Upper lobe of left lung (tissue), 6 donors: Measurements from ENCODE around the gene PLCG2. TPM values are rescaled to one million over a fixed set of nuclear protein-coding genes. Genes with fewer than 3 reads are reported as not detected.
"Not testable (repeated sequence)": the region's sequence is repeated elsewhere in the genome, so short reads cannot be mapped to it uniquely, and the experiment has no call there.

Source experiments
- ATAC-seq, 2 donors: fragments of 200-7000 bp; cut with Tn5 transposase; one replicate each; pipeline ENCODE4 v1.9.1; 2022; ENCODE audit warnings: mild to moderate bottlenecking in 2 of 2, moderate library complexity in 2 of 2; ENCODE audit not compliant: low FRiP score in 2 of 2
- DNase-seq, 2 donors: peaks; one replicate each; pipeline ENCODE4 v3.0.0-alpha.2; 2019 to 2020
- H3K27ac ChIP-seq, 4 donors: fragments of 200-600 bp; sonication (generic); one replicate each; pipeline ENCODE4 v1.5.1; 2016 to 2019
- H3K27me3 ChIP-seq, 4 donors: fragments of 200-600 bp; sonication (generic); one replicate each; pipeline ENCODE4 v1.5.1; 2017 to 2019
- H3K36me3 ChIP-seq, 4 donors: fragments of 200-600 bp; sonication (generic); one replicate each; pipeline ENCODE4 v1.5.1; 2016 to 2019
- H3K4me1 ChIP-seq, 4 donors: fragments of 200-600 bp; sonication (generic); one replicate each; pipeline ENCODE4 v1.5.1; 2018 to 2019
- H3K4me3 ChIP-seq, 4 donors: fragments of 200-600 bp; sonication (generic); one replicate each; pipeline ENCODE4 v1.5.1; 2017 to 2019; ENCODE audit warnings: mild to moderate bottlenecking in 2 of 4, moderate library complexity in 1 of 4
- H3K9me3 ChIP-seq, 4 donors: fragments of 200-600 bp; sonication (generic); one replicate each; pipeline ENCODE4 v1.5.1; 2018 to 2019
- EP300 ChIP-seq, 4 donors: sonication (generic); formaldehyde crosslinking; IDR thresholded peaks; one replicate each; pipeline ENCODE4 v1.5.1; 2017; ENCODE audit warnings: antibody characterized with exemption in 4 of 4, control low read depth in 2 of 4
- POLR2A ChIP-seq, 4 donors: fragments of 450-650 bp; IDR thresholded peaks; one replicate each; pipeline ENCODE4 v1.5.1; 2016 to 2017; ENCODE audit warnings: antibody characterized with exemption in 4 of 4, mild to moderate bottlenecking in 2 of 4
- POLR2AphosphoS5 ChIP-seq, 2 donors: sonication (generic); formaldehyde crosslinking; IDR thresholded peaks; one replicate each; pipeline ENCODE4 v1.5.1; 2017; ENCODE audit warnings: antibody characterized with exemption in 2 of 2
- WGBS, 2 donors: methylation state at CpG; one replicate each; pipeline ENCODE4 v1.1.5; 2017 to 2018; 5-methylcytosine and 5-hydroxymethylcytosine counted together
- total RNA-seq, 6 donors: library from RNA; depleted of rRNA in 4 of 6; stranded (reverse); fragments of >200 nt in 4 of 6; gene quantifications; one replicate each; pipeline versions ENCODE4 v1.1.0 to v1.2.1, GENCODE V29; 2016 to 2021
- TF ChIP-seq, protein P1 (sequence below), 6 experiments: fragments of 450-650 bp in 4 of 6; fragments of 200-600 bp in 2 of 6; sonication (generic) in 2 of 6; IDR thresholded peaks; one replicate each; pipeline ENCODE4 v1.5.1; 2016 to 2019; ENCODE audit warnings: antibody characterized with exemption in 6 of 6
- donor health status: DM: no; HTN: no; CAD: no; lungs with moderate emphysema.
- donor health status: DM: no; HTN: yes; CAD: no; lungs with severe emphysema.

PLCG2 gene
- total RNA-seq, 6 donors from 2014 or later, result 13.8 to 85.9 (median 35.1) TPM

- no peak for DNase-seq
- Histone ChIP-seq H3K4me3 (no peak overlapping the region), H3K9me3 (no peaks in the 10 kb centered on the region), H3K36me3 (no peaks in the 10 kb centered on the region), H3K27ac (peak overlapping the region in 2 of 4 donors; percentile 75 to 80), H3K4me1 (peaks cover 6 to 15% (median 11%) of the 10 kb centered on the region in 4 donors), H3K27me3 (no peaks in the 10 kb centered on the region)
- 80 to 82% methylated on average over 10 of the region's 10 CpGs for WGBS, 2 donors
- no peak for ATAC-seq
- TF ChIP-seq EP300 (IDR thresholded peaks at IDR 0.05), result no peak
- TF ChIP-seq POLR2A (IDR thresholded peaks at IDR 0.05), result no peak
- no peak for TF ChIP-seq POLR2AphosphoS5 (IDR thresholded peaks at IDR 0.05)
Observed at GRCh38 chr16:81796583-81797346, 17.7 kb downstream of the PLCG2 start.

DNA sequence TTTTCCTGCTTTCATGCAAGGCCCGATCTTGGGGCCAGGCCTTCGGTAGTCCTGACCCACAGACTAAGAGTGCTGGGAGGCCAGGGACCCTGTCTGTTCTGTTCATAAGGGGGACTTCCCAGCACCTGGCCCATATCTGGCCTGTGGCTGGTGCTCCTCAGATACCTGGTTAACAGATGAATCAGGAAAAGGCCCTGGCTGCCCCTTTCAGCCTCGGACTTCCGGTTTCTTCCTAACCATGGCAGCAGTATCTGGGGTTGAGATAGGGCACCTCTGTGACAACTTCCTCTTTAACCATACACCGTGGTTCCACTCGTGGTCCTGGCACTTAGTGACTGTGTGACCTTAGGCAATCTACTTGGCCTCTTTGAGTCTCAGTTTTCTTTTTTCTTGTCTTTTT, 18.4 kb downstream of the PLCG2 start:
- Histone ChIP-seq H3K9me3 (no peaks in the 10 kb centered on the region), H3K27ac (peak overlapping the region; percentile 13 to 80 (median 77)), H3K36me3 (no peaks in the 10 kb centered on the region), H3K4me3 (no peak overlapping the region), H3K27me3 (no peaks in the 10 kb centered on the region), H3K4me1 (peaks cover 6 to 15% (median 11%) of the 10 kb centered on the region in 4 donors)
- ATAC-seq (peak; percentile 68 to 75), DNase-seq (peak in 1 of 2 donors; percentile 71)
- TF ChIP-seq POLR2A (IDR thresholded peaks at IDR 0.05), result no peak
- TF ChIP-seq EP300 (IDR thresholded peaks at IDR 0.05), result no peak
- no peak for TF ChIP-seq POLR2AphosphoS5 (IDR thresholded peaks at IDR 0.05)
- TF ChIP-seq, protein P1, sequence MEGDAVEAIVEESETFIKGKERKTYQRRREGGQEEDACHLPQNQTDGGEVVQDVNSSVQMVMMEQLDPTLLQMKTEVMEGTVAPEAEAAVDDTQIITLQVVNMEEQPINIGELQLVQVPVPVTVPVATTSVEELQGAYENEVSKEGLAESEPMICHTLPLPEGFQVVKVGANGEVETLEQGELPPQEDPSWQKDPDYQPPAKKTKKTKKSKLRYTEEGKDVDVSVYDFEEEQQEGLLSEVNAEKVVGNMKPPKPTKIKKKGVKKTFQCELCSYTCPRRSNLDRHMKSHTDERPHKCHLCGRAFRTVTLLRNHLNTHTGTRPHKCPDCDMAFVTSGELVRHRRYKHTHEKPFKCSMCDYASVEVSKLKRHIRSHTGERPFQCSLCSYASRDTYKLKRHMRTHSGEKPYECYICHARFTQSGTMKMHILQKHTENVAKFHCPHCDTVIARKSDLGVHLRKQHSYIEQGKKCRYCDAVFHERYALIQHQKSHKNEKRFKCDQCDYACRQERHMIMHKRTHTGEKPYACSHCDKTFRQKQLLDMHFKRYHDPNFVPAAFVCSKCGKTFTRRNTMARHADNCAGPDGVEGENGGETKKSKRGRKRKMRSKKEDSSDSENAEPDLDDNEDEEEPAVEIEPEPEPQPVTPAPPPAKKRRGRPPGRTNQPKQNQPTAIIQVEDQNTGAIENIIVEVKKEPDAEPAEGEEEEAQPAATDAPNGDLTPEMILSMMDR (IDR thresholded peaks at IDR 0.05), result no peak
- 52 to 60% methylated on average over 6 of the region's 6 CpGs for WGBS, 2 donors

GRCh38 chr16:81798311-81799137, 19.4 kb downstream of the PLCG2 start:
- H3K9me3 ChIP-seq, result no peaks in the 10 kb centered on the region
- TF ChIP-seq POLR2AphosphoS5 (IDR thresholded peaks at IDR 0.05), result no peak
- peaks cover 6 to 15% (median 11%) of the 10 kb centered on the region in 4 donors for H3K4me1 ChIP-seq
- H3K36me3 ChIP-seq, result no peaks in the 10 kb centered on the region
- H3K4me3 ChIP-seq, result no peak overlapping the region
- DNase-seq, result peak in 1 of 2 donors; percentile 60
- ATAC-seq, result peak; percentile 39 to 49
- peak overlapping the region; percentile 13 to 80 (median 77) for H3K27ac ChIP-seq
- WGBS, 2 donors, result 41 to 46% methylated on average over 13 to 14 of the region's 14 CpGs
- no peaks in the 10 kb centered on the region for H3K27me3 ChIP-seq

- TF ChIP-seq EP300 (IDR thresholded peaks at IDR 0.05) (no peak), POLR2AphosphoS5 (IDR thresholded peaks at IDR 0.05) (no peak)
Observed at GRCh38 chr16:81799138-81799504, 20.0 kb downstream of the PLCG2 start.

GRCh38 chr16:81801724-81802123, 22.6 kb downstream of the PLCG2 start:
- H3K4me3 ChIP-seq, H3K27me3 ChIP-seq, H3K27ac ChIP-seq, H3K36me3 ChIP-seq, DNase-seq, ATAC-seq, H3K9me3 ChIP-seq: not testable (repeated sequence)
- 93 to 94% methylated on average over 5 of the region's 5 CpGs for WGBS, 2 donors
- H3K4me1 ChIP-seq, result peaks cover 6 to 15% (median 11%) of the 10 kb centered on the region in 4 donors

More at GRCh38 chr16:81799138-81799504, 20.0 kb downstream of the PLCG2 start:
- Histone ChIP-seq H3K4me1 (peaks cover 6 to 15% (median 11%) of the 10 kb centered on the region in 4 donors), H3K9me3 (no peaks in the 10 kb centered on the region), H3K27me3 (no peaks in the 10 kb centered on the region), H3K36me3 (no peaks in the 10 kb centered on the region), H3K4me3 (no peak overlapping the region), H3K27ac (peak overlapping the region; percentile 13 to 80 (median 77))
- DNase-seq (no peak), ATAC-seq (no peak)
- 63 to 68% methylated on average over 2 of the region's 2 CpGs for WGBS, 2 donors

- WGBS, 2 donors, result 79 to 94% methylated on average over 3 of the region's 3 CpGs
- peaks cover 5 to 11% (median 6%) of the 10 kb centered on the region in 4 donors for H3K4me1 ChIP-seq
Observed at GRCh38 chr16:81803332-81803731, 24.2 kb downstream of the PLCG2 start.

More at GRCh38 chr16:81803332-81803731, 24.2 kb downstream of the PLCG2 start:
- Histone ChIP-seq H3K36me3 (no peaks in the 10 kb centered on the region), H3K27ac (no peak overlapping the region), H3K27me3 (no peaks in the 10 kb centered on the region), H3K4me3 (no peak overlapping the region), H3K9me3 (no peaks in the 10 kb centered on the region)
- TF ChIP-seq POLR2AphosphoS5 (IDR thresholded peaks at IDR 0.05), result no peak
- no peak for TF ChIP-seq POLR2A (IDR thresholded peaks at IDR 0.05)
- no peak for TF ChIP-seq EP300 (IDR thresholded peaks at IDR 0.05)
- TF ChIP-seq, protein P1 (IDR thresholded peaks at IDR 0.05), result no peak
- no peak for ATAC-seq
- DNase-seq, result no peak
